K562 treated with DMSO at 1 percent for 24 hours (cell line): Measurements from ENCODE around the gene TUBA3D. TPM values are rescaled to one million over a fixed set of nuclear protein-coding genes. Genes with fewer than 3 reads are reported as not detected.

Source experiments
- total RNA-seq: library from RNA; unstranded; fragments of 300-600 nt; gene quantifications from 2 replicates; pipeline ENCODE4 v1.2.3, GENCODE V29; 2022; ENCODE audit warnings: low read depth; ENCODE audit not compliant: insufficient read depth

Gene TUBA3D
- not detected in 2 replicates for total RNA-seq

GRCh38 chr2:131475831-131476230 is at the start of gene TUBA3D:
Gene TUBA3D (plus strand): TSS chr2:131476119. CDS start chr2:131476200, 81 bp downstream.

GRCh38 chr2:131492015-131492417 is 16.1 kb downstream of the TUBA3D start, which contains the start of gene MZT2A:
Gene MZT2A (minus strand): TSS chr2:131492397. CDS start chr2:131492376, 21 bp downstream.

GRCh38 chr2:131527131-131528001 is 51.4 kb downstream of the TUBA3D start, which contains the start of gene CCDC74A:
Gene CCDC74A (plus strand): TSS chr2:131527888. CDS start chr2:131527971, 83 bp downstream.

Other genes starting within 250 kb of the TUBA3D start
- not detected in 2 replicates for gene RAB6D, start 112.0 kb upstream of the TUBA3D start, total RNA-seq
- 432 and 540 TPM in 2 replicates for gene MZT2A, start 16.3 kb downstream of the TUBA3D start, total RNA-seq
- 14.8 and 20.1 TPM in 2 replicates for gene CCDC74A, start 51.8 kb downstream of the TUBA3D start, total RNA-seq